Measurements from ENCODE around the gene MRTFA.

MRTFA gene

GRCh38 chr22:40412441-40412840 lies 224.1 kb downstream of the MRTFA start:
- Histone ChIP-seq H3K4me3 (ENCODE audit: low read depth, low read length) (no peak overlapping the region), H3K4me1 (no peaks in the 10 kb centered on the region), H3K9ac (no peak overlapping the region), H3K79me2 (no peaks in the 10 kb centered on the region), H3K4me2 (ENCODE audit: low read length) (no peak overlapping the region), H3K9me3 (ENCODE audit: control insufficient read depth, low read length) (no peaks in the 10 kb centered on the region), H3K27ac (no peak overlapping the region), H2AFZ (no peak overlapping the region), H3K36me3 (ENCODE audit: control insufficient read depth, insufficient read depth, low read length) (no peaks in the 10 kb centered on the region), H3K27me3 (ENCODE audit: control insufficient read depth, insufficient read depth, low read length) (no peaks in the 10 kb centered on the region)
- TF ChIP-seq CTCF (IDR thresholded peaks at IDR 0.05): no peak

GRCh38 chr22:40411506-40411861 lies 225.0 kb downstream of the MRTFA start:
- TF ChIP-seq CTCF (IDR thresholded peaks at IDR 0.05): no peak

GRCh38 chr22:40410731-40411505 lies 225.6 kb downstream of the MRTFA start:
- H3K9ac ChIP-seq: no peak overlapping the region
- H3K79me2 ChIP-seq: no peaks in the 10 kb centered on the region
- H3K4me2 ChIP-seq (ENCODE audit: low read length): no peak overlapping the region
- no peaks in the 10 kb centered on the region for H3K4me1 ChIP-seq
- H3K9me3 ChIP-seq (ENCODE audit: control insufficient read depth, low read length): no peaks in the 10 kb centered on the region
- no peak overlapping the region for H3K4me3 ChIP-seq (ENCODE audit: low read depth, low read length)
- no peak for TF ChIP-seq CTCF (IDR thresholded peaks at IDR 0.05)
- no peak overlapping the region for H2AFZ ChIP-seq
- no peak overlapping the region for H3K27ac ChIP-seq
- H3K36me3 ChIP-seq (ENCODE audit: control insufficient read depth, insufficient read depth, low read length): no peaks in the 10 kb centered on the region
- no peaks in the 10 kb centered on the region for H3K27me3 ChIP-seq (ENCODE audit: control insufficient read depth, insufficient read depth, low read length)

More at GRCh38 chr22:40411506-40411861, 225.0 kb downstream of the MRTFA start:
- no peak overlapping the region for H3K9ac ChIP-seq
- no peak overlapping the region for H2AFZ ChIP-seq
- H3K27ac ChIP-seq: no peak overlapping the region
- no peak overlapping the region for H3K4me3 ChIP-seq (ENCODE audit: low read depth, low read length)
- no peak overlapping the region for H3K4me2 ChIP-seq (ENCODE audit: low read length)
- H3K9me3 ChIP-seq (ENCODE audit: control insufficient read depth, low read length): no peaks in the 10 kb centered on the region
- H3K27me3 ChIP-seq (ENCODE audit: control insufficient read depth, insufficient read depth, low read length): no peaks in the 10 kb centered on the region
- H3K36me3 ChIP-seq (ENCODE audit: control insufficient read depth, insufficient read depth, low read length): no peaks in the 10 kb centered on the region
- no peaks in the 10 kb centered on the region for H3K79me2 ChIP-seq
- no peaks in the 10 kb centered on the region for H3K4me1 ChIP-seq

- Histone ChIP-seq H3K36me3 (ENCODE audit: control insufficient read depth, insufficient read depth, low read length) (no peaks in the 10 kb centered on the region), H3K27ac (no peak overlapping the region), H3K27me3 (ENCODE audit: control insufficient read depth, insufficient read depth, low read length) (no peaks in the 10 kb centered on the region), H2AFZ (no peak overlapping the region), H3K9me3 (ENCODE audit: control insufficient read depth, low read length) (no peaks in the 10 kb centered on the region), H3K4me1 (no peaks in the 10 kb centered on the region), H3K79me2 (no peaks in the 10 kb centered on the region), H3K9ac (no peak overlapping the region), H3K4me2 (ENCODE audit: low read length) (no peak overlapping the region), H3K4me3 (ENCODE audit: low read depth, low read length) (no peak overlapping the region)
- no peak for TF ChIP-seq CTCF (IDR thresholded peaks at IDR 0.05)
Observed at GRCh38 chr22:40410272-40410671, 226.2 kb downstream of the MRTFA start.

GRCh38 chr22:40409613-40410113 lies 226.9 kb downstream of the MRTFA start:
- H3K4me2 ChIP-seq (ENCODE audit: low read length): no peak overlapping the region
- H3K4me3 ChIP-seq (ENCODE audit: low read depth, low read length): no peak overlapping the region
- H3K9me3 ChIP-seq (ENCODE audit: control insufficient read depth, low read length): no peaks in the 10 kb centered on the region
- no peak overlapping the region for H2AFZ ChIP-seq
- no peak overlapping the region for H3K27ac ChIP-seq
- no peak for TF ChIP-seq CTCF (IDR thresholded peaks at IDR 0.05)
- H3K79me2 ChIP-seq: no peaks in the 10 kb centered on the region
- no peaks in the 10 kb centered on the region for H3K4me1 ChIP-seq
- no peaks in the 10 kb centered on the region for H3K36me3 ChIP-seq (ENCODE audit: control insufficient read depth, insufficient read depth, low read length)
- H3K9ac ChIP-seq: no peak overlapping the region
- no peaks in the 10 kb centered on the region for H3K27me3 ChIP-seq (ENCODE audit: control insufficient read depth, insufficient read depth, low read length)

All from parathyroid adenoma (tissue), 2 donors.